Kidney tubule cell (primary cell): ENCODE results near the gene NCKAP5.

ENCODE experiments used
- DNase-seq: peaks from one replicate; pipeline ENCODE4 v3.0.0-alpha.2; 2018; ENCODE audit warnings: low spot score

The NCKAP5 gene

GRCh38 chr2:132623096-132623839, 945.0 kb downstream of the NCKAP5 start:
- DNase-seq, result no peak
